Mesothelial cell of epicardium (in vitro differentiated cells): ENCODE measurements around the gene DDTL. TPM values are rescaled to one million over a fixed set of nuclear protein-coding genes. Genes with fewer than 3 reads are reported as not detected.

Experiments
- DNase-seq, 2 experiments: peaks; one replicate each; pipeline ENCODE4 v3.0.0; 2021; ENCODE audit warnings: low spot score in 2 of 2; ENCODE audit not compliant: unreplicated experiment in 2 of 2
- H3K27ac Mint-ChIP-seq: 2 replicates; pipeline ENCODE4 v1.8.0; 2021; ENCODE audit warnings: mixed read lengths
- H3K27me3 Mint-ChIP-seq: 2 replicates; pipeline ENCODE4 v1.8.0; 2021; ENCODE audit warnings: low read depth, mixed read lengths
- H3K36me3 Mint-ChIP-seq: 2 replicates; pipeline ENCODE4 v1.8.0; 2021; ENCODE audit warnings: mixed read lengths
- H3K4me1 Mint-ChIP-seq: 2 replicates; pipeline ENCODE4 v1.8.0; 2021; ENCODE audit warnings: mixed read lengths
- H3K4me3 Mint-ChIP-seq: 2 replicates; pipeline ENCODE4 v1.8.0; 2021; ENCODE audit warnings: mild to moderate bottlenecking, moderate library complexity, mixed read lengths
- H3K9me3 Mint-ChIP-seq: 2 replicates; pipeline ENCODE4 v1.8.0; 2021; ENCODE audit warnings: mixed read lengths
- CTCF ChIP-seq: fragments of 200-600 bp; sonication (generic); IDR thresholded peaks from one replicate; pipeline ENCODE4 v1.5.0; 2021; ENCODE audit warnings: antibody characterized with exemption; ENCODE audit not compliant: unreplicated experiment
- total RNA-seq: library from RNA; stranded (reverse); gene quantifications from 3 replicates; pipeline ENCODE4 v1.2.1, GENCODE V29; 2021

The DDTL gene
- total RNA-seq, 1 donor from 2014 or later = not detected

GRCh38 chr22:24005201-24005600, 38.5 kb downstream of the DDTL start, which contains the start of gene GSTT4:
Gene GSTT4 (minus strand): TSS chr22:24005453. CDS start chr22:24005356, 97 bp downstream.
- Mint-ChIP-seq H3K27ac (no peak within 1 kb of the TSS), H3K9me3 (no peaks in the 10 kb centered on the region)

GRCh38 chr22:24006207-24006913, 39.7 kb downstream of the DDTL start:
- Mint-ChIP-seq H3K9me3 (no peaks in the 10 kb centered on the region), H3K27me3 (no peaks in the 10 kb centered on the region), H3K36me3 (no peaks in the 10 kb centered on the region), H3K4me3 (no peak overlapping the region), H3K4me1 (peaks cover 4% of the 10 kb centered on the region), H3K27ac (no peak overlapping the region)
- no peak for TF ChIP-seq CTCF
- no peak for DNase-seq

More at GRCh38 chr22:24005201-24005600, 38.5 kb downstream of the DDTL start, which contains the start of gene GSTT4:
- Mint-ChIP-seq H3K27me3 (no peaks in the 10 kb centered on the region), H3K36me3 (no peaks in the 10 kb centered on the region), H3K4me3 (no peak within 1 kb of the TSS), H3K4me1 (no peaks in the 10 kb centered on the region)
- DNase-seq = no peak
- TF ChIP-seq CTCF = no peak

GRCh38 chr22:24006914-24007214, 40.2 kb downstream of the DDTL start:
- Mint-ChIP-seq H3K4me1 (peaks cover 6% of the 10 kb centered on the region), H3K9me3 (no peaks in the 10 kb centered on the region), H3K36me3 (no peaks in the 10 kb centered on the region), H3K27me3 (no peaks in the 10 kb centered on the region), H3K4me3 (no peak overlapping the region), H3K27ac (no peak overlapping the region)
- TF ChIP-seq CTCF = no peak
- no peak for DNase-seq

- Mint-ChIP-seq H3K27ac (no peak overlapping the region), H3K36me3 (no peaks in the 10 kb centered on the region), H3K27me3 (no peaks in the 10 kb centered on the region), H3K4me3 (no peak overlapping the region), H3K4me1 (peaks cover 10% of the 10 kb centered on the region), H3K9me3 (no peaks in the 10 kb centered on the region)
- TF ChIP-seq CTCF = no peak
- no peak for DNase-seq
Observed at GRCh38 chr22:24007253-24008021, 40.7 kb downstream of the DDTL start.

- no peak for TF ChIP-seq CTCF
- H3K4me3 Mint-ChIP-seq = no peak overlapping the region
- H3K27ac Mint-ChIP-seq = no peak overlapping the region
- no peaks in the 10 kb centered on the region for H3K27me3 Mint-ChIP-seq
- H3K9me3 Mint-ChIP-seq = no peaks in the 10 kb centered on the region
- no peak for DNase-seq
- peaks cover 11% of the 10 kb centered on the region for H3K4me1 Mint-ChIP-seq
- H3K36me3 Mint-ChIP-seq = no peaks in the 10 kb centered on the region
Observed at GRCh38 chr22:24008022-24008283, 41.3 kb downstream of the DDTL start.
